ENCODE results near the gene PRUNE2.

PRUNE2 gene

DNA sequence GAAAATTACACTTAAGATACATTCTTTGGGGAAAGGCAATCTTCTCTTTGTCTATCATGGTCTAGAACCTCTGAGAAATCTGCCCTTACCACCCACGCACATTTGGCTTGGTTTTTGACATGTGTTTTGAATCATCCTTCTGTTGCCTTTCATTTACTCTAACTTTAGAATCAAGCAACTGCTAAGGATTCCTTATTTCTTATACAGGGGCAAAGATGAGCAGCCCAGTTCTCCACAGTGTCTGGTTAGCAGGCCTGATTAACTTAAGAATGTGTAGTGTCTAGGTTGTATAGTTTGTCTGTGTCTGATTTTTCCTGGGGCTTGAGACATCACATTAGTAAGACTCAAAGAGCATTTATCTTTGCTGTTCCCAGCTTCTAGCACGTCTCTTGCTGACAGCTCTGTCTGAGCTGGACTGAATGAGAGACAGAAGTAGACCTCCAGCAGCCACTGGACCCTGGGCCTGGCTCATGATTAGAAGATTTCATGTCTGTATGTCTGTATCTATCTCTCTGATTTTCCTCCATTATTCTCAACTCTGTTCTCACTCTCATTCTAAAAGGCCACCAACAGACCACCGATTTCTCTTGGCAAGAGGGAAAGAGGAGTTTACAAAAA is 173.5 kb downstream of the PRUNE2 start:
- TF ChIP-seq CTCF (conservative IDR thresholded peaks at IDR 0.05; ENCODE audit: control insufficient read depth, insufficient read depth, low read depth, low read length), result no peak
- no peak overlapping the region for H3K4me3 ChIP-seq (ENCODE audit: control insufficient read depth, low read depth, low read length)
- peak; percentile 71 for DNase-seq (ENCODE audit: low read depth)

DNA sequence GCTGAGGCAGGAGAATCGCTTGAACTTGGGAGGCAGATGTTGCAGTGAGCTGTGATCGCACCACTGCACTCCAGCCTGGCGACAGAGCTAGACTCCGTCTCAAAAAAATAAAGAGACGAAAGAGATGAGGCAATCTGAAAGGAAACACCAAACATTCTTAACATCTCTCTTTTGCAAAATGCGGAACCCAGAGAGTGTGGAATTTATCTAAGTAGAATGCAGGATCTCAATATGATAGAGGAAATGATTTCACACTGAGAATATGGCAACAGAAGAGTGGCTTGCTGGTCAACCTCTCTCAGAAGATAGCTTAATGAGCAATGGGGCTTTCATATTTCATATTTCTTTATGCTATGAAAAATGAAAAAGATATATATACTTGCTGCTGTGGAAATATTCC is 175.1 kb downstream of the PRUNE2 start:
- TF ChIP-seq CTCF (conservative IDR thresholded peaks at IDR 0.05; ENCODE audit: control insufficient read depth, insufficient read depth, low read depth, low read length), result no peak
- H3K4me3 ChIP-seq (ENCODE audit: control insufficient read depth, low read depth, low read length), result no peak overlapping the region
- DNase-seq (ENCODE audit: low read depth), result no peak

DNA sequence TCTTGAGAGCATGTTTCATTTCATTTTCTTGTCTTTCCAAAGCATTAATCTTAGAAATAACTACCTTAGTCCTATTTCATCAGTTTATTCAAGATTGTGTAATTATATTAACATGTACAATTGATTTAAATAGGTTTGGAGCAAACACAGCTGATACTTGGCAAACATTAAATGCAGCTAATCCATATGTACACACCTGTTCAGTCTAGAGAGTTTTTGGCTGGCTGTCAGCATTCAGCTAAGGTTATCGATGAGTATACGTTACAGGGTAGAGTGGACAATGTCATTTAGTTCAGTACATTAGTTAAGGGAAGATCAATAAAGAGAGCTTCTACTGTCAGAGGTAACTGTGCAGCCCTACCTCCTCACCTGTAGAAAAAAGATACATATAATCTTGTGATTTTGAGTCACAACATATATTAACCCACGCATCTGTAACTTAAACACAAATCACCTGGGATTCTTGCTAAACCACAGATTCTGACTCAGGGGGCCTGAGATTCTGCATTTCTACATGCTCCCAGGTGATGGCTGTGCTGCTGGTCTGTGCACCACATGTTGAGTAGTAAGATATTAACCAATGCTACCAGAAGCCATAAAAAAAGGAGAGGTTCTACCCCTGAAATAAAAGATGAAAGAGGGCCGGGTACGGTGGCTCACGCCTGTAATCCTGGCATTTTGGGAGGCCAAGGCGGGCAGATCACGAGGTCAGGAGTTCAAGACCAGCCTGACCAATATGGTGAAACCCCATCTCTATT is 175.8 kb downstream of the PRUNE2 start:
- H3K4me3 ChIP-seq (ENCODE audit: control insufficient read depth, low read depth, low read length), result no peak overlapping the region
- DNase-seq (ENCODE audit: low read depth), result no peak
- TF ChIP-seq CTCF (conservative IDR thresholded peaks at IDR 0.05; ENCODE audit: control insufficient read depth, insufficient read depth, low read depth, low read length), result no peak

GRCh38 chr9:76729116-76729515 is 176.8 kb downstream of the PRUNE2 start:
- TF ChIP-seq CTCF (conservative IDR thresholded peaks at IDR 0.05; ENCODE audit: control insufficient read depth, insufficient read depth, low read depth, low read length), result no peak
- no peak for DNase-seq (ENCODE audit: low read depth)
- no peak overlapping the region for H3K4me3 ChIP-seq (ENCODE audit: control insufficient read depth, low read depth, low read length)

GRCh38 chr9:76725885-76726284 is 180.0 kb downstream of the PRUNE2 start:
- no peak for TF ChIP-seq CTCF (conservative IDR thresholded peaks at IDR 0.05; ENCODE audit: control insufficient read depth, insufficient read depth, low read depth, low read length)
- no peak overlapping the region for H3K4me3 ChIP-seq (ENCODE audit: control insufficient read depth, low read depth, low read length)
- DNase-seq (ENCODE audit: low read depth), result peak; percentile 28

GRCh38 chr9:76725011-76725546 is 180.8 kb downstream of the PRUNE2 start:
- no peak overlapping the region for H3K4me3 ChIP-seq (ENCODE audit: control insufficient read depth, low read depth, low read length)
- TF ChIP-seq CTCF (conservative IDR thresholded peaks at IDR 0.05; ENCODE audit: control insufficient read depth, insufficient read depth, low read depth, low read length), result no peak
- DNase-seq (ENCODE audit: low read depth), result no peak

All from fibroblast of mammary gland (primary cell).